HUDEP-2 (cell line): ENCODE results near the gene DENND4A.
"Not testable (repeated sequence)": the region's sequence is repeated elsewhere in the genome, so short reads cannot be mapped to it uniquely, and the experiment has no call there.

Source experiments
- DNase-seq, 76 experiments: peaks; one replicate each; lab custom pipeline; 2025; ENCODE audit not compliant: unreplicated experiment in 76 of 76; lab: John Stamatoyannopoulos, UW

DENND4A gene

DNA sequence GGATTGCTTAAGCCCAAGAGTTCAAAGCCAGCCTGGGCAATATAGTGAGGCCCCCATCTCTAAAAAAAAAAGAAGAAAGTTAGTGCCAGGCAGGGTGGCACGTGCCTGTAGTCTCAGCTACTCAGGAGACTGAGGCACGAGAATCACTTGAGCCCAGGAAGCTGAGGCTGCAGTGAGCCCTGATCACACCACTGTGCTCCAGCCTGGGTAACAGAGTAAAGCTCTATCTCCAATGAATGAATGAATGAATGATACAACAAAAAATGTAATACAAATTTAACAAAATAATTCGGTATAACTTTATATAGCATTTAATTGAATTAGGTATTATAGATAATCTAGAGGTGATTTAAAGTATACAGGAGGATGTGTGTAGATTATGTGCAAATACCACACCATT is 29.7 kb downstream of the DENND4A start:
- no peak for DNase-seq

DNA sequence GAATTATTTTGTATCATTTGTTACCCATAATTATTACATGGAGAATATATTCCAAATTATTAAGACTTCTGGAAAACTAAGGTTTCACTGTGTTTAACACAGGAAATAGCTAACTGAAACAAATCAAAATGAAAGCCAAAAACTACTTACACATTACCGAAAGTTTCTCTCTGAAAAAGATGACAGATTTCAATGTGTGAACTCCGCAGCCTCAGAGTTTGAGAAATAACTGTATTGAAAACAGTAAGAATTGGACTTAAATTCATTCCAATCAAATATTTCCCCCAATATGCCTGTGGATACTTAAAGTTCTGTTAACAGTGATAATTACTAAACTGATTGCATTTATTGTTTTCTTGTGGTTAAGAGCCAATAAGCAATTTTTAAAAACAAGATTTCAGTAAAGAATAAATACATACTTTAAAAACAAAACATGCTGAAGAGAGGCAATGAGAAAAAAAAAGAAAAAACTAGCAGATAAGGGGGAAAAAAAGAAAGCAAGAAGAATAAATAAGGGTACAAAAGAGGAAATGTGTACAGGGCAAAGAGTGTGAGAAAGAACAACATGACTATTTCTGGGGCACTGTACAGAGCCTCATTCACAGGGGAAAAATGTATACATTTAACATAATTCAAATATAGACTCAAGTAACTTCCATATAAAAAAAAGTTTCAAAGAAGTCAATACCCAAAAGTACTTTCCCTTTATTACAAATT is 30.7 kb downstream of the DENND4A start:
- no peak for DNase-seq

DNA sequence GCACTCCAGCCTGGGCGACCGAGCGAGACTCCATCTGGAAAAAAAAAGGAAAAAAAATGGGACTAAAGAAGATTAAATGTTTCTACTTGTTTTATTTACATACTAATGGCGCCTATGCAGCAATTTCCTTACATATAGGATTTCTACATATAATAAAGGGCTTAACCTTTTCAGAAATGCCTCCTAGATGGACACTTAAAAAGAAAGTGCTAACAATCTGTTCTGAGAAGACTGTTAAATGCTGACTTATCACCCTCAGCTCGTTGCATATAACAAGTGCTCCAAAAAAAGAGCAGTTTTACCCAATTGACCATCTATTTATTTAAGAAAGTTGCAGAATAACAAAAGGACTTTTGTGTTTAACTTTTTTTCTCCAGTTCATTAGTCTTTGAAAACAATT is 32.7 kb downstream of the DENND4A start:
- no peak for DNase-seq

DNA sequence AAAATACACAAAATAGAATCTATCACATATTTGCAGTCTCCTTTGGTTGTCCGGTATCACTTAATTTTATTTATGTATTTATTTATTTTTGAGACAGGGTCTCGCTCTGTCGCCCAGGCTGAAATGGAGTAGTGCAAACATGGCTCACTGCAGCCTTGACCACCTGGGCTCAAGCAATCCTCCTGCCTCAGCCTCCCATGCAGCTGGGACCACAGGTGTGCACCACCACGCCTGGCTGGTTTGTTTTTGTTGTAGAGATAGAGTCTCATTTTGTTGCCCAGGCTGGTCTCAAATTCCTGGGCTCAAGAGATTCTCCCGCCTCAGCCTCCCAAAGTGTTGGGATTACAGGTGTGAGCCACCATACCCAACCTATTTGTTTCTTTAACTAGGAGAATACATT is 33.9 kb downstream of the DENND4A start:
- DNase-seq, result no peak

DNA sequence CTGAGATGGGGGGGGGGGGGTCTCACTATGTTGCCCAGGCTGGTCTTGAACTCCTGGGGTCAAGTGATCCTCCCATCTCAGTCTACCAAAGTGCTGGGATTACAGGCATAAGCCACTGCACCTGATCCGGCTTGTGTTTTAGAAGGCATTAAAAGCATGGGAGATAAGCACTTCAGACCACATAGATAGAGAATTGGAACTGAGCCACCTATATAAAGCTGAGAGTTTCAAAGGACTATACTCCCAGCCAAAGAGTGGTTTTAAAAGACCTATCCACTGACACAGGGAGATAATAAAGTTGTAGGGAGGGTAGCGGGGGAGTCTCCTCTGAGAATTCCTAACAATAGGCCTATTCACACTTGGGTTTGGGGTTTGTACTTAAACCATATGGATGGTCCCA is 34.8 kb downstream of the DENND4A start:
- DNase-seq, result peak in 31 of 76 experiments; percentile 2 to 72 (median 38)

DNA sequence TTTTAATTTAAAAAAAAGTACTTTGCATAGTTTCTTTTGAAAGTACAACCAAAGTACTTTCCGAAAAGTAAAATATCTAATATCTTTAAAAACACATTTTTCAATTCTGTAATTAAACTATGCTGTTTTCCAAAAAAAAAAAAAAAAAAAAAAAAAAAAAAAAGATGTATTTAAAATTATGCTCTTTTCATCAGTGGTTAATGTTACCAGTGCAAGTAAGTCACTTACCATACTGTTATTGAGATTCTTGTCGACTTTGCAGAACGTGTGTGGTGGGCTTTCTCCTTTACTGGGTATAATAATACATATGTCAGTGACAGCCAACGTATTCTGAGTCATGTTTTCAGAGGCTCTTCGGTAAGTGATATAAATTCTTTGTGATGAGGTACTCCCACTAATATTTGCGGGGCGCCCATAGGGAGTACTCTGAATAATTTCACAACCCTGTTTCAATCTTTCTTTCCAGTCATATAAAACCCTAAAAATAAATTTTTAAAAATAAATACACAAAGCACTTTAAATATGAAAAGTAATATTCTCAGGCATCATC is 39.9 kb downstream of the DENND4A start:
- no peak for DNase-seq

DNA sequence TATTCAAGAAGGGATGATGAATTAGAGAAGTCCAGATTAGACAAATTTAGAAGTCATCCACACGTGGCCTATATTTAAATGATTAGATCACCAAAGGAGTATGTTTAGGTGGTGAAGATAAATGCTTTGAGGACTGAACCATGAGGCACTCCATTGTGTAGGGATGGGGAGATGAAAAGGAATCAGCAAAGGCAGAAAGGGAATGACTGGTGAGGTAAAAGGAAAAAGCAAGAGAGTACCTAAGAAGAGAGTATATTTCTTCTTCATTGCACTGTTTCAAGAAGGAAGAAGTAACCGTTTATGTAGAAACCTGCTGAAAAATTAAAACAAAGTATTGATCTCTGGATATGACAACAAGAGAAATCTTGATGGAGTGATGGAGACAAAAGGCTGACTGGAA is 40.7 kb downstream of the DENND4A start:
- no peak for DNase-seq

DNA sequence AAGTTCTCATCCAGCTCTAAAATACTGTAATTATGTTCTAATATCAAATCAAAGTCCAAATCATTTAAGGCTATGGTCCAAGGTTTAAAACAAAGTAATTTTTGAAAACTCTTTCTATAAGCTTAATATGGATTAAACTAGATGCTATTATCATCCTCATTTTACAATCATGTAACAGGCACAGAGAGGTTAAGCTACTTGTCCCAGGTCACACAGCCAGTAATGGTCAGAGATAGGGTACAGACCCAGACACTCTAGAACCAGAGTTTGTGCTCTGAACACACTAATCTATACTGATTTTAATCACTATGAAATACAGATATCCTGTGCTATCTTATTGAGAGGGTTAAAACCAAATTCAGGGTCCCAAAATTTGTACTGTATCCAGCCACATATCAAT is 44.8 kb downstream of the DENND4A start:
- no peak for DNase-seq

DNA sequence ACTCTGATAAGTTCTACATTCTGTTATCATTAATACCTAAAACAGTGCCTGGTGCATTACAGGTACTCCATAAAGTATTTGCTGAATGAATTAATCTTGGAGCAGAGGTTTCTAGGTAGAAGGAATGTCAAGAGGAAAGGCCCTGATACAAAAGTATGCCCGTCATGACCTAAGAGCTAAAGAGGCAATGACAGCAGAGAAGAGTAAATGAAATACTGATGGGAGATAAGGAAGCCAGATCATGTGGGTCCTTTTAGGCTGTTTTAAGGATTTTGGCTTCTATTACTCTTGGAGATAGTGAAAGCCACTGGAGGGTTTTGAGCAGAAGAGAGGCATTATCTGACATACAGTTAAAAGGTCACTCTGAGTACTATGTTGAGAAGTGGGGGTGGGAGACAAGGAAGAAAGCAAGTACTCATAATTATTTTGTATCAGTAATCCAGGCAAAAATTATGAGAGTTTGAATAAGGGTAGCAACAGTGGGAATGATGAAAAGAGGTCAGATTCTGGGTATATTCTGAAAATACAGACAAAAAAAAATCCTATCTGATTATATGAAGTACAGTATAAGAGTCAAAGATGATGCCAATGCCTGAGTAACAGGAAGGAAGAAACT is 48.3 kb downstream of the DENND4A start:
- peak in 12 of 76 experiments; percentile 3 to 47 (median 9) for DNase-seq

DNA sequence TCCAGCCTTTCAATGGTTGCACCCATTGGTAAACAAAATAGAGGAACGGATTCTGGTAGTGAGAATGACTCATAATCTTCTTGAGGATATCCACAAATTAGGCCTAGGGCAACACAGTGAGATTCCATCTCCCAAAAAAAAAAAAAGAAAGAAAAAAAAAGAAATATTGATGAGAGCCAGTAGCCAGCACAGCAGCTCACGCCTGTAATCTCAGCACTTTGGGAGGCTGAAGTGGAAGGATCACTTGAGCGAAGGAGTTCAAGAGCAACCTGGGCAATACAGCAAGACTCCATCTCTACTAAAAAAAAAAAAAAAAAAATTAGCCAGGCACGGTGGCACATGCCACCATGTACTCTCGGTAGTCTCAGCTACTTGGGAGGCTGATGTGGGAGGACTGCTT is 51.9 kb downstream of the DENND4A start:
- no peak for DNase-seq

DNA sequence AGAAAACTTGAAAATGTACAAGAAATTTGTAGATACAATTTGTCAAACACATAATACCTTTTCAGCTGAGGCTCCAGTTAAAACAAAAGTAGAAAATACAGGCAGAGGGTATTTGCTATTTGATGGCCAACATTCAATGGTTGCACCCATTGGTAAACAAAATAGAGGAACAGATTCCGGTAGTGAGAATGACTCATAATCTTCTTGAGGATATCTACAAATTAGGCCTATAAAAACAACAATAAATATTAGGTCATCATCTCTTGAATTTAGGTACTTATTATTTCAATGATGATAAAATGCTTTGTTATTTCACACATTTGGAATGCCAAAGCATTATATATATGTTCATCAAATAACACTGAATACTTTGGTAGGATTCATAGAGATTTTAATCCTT is 53.4 kb downstream of the DENND4A start:
- no peak for DNase-seq

DNA sequence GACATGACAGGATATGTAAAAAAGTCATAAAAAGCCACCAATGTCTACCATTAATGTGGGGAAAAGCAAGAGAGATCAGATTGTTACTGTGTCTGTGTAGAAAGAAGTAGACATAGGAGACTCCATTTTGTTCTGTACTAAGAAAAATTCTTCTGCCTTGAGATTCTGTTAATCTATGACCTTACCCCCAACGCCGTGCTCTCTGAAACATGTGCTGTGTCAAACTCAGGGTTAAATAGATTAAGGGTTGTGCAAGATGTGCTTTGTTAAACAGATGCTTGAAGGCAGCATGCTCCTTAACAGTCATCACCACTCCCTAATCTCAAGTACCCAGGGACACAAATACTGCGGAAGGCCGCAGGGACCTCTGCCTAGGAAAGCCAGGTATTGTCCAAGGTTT is 58.5 kb downstream of the DENND4A start:
- DNase-seq, result not testable (repeated sequence)

DNA sequence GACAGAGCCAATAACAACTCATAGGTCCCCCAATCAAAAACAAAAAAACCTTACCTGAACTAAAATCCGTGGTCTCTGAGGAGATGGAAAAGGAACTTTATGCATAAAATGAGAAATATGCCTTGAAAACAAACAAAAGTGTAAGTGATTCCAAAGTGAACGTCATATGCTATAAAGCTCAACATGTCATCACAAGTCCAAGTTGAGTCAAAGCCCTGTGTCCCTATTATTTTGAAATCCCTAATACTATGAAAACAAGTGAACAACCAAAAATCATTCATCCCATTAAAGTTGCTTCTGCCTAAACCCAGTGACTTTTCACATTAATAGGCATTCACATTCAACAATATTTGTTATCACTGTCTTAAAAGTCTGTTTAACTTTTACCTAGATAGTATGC is 59.4 kb downstream of the DENND4A start:
- no peak for DNase-seq

DNA sequence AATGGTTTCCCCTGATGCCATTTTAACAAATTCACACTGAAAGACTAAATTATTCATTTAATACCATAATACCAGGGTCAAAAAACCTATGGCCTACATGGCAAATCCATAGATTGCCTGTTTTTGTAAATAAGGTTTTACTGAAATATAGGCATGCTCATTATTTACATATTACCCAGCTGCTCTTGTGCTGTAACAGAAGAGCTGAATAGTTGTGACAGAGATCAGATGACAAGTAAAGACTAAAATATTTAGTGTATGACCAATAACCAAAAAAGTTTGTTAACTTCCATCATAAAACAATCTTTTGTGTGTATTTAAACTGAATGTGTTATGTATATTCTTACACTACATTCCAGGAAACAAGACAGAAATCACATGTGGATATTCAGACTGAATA is 60.2 kb downstream of the DENND4A start:
- DNase-seq, result no peak

DNA sequence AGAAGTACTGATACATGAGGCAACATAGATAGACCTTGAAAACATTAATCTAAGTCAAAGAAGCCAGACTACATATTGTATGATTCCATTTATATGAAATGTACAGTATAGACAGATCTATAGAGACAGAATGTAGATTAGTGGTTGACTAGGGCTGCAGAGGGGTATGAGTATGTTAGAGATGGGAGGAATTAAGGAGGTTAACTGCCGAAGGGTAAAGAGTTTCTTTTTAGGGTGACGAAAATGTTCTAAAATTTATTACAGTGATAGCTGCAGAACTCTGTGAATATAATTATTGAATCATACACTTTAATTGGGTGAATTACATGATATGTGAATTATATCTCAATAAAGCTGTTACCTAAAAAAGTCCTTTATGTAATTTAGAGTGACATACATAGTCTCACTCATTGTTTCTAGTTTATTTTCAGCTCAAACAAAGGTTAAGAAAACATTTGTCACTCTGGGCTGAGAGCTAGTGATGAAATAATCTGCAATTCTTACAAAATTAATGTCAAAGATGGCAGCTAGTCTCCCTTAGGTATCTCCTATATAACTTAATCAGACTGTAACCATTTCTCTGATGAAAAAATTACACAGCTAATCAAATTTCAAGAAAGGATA is 61.4 kb downstream of the DENND4A start:
- DNase-seq, result no peak

DNA sequence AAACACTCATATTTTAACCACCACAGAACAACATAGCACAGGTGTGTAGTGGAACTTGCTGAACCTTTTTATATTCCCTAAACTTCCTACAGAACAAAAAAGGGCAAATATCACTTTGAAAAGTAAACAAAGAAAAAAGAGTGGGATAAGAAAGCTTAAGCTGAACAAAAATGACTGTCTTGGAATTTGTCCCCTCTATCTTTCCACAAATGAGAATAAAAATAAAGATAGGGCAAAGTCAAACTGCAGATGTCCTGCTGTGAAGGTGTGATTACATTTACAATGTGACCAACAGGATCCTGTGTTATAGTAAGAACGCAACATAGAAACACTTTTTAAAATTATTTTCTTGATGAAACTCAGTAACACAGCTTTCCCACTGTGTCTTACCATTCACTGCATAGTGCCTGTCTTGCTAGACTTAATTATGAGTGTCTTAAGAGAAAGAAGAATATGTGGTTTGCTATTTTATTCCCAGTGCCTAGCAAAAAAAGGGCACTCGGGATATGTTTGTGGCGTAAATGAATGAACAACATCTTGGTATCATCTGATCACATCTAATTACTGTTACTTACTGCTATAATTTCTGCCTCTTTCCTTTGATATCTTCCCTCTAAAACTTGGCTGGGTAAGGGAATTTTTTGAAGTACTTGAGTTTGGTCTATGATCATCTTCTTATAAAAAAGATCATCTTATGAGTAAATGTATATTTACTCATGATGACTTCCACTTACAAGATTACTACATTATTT is 67.5 kb downstream of the DENND4A start:
- DNase-seq, result no peak

DNA sequence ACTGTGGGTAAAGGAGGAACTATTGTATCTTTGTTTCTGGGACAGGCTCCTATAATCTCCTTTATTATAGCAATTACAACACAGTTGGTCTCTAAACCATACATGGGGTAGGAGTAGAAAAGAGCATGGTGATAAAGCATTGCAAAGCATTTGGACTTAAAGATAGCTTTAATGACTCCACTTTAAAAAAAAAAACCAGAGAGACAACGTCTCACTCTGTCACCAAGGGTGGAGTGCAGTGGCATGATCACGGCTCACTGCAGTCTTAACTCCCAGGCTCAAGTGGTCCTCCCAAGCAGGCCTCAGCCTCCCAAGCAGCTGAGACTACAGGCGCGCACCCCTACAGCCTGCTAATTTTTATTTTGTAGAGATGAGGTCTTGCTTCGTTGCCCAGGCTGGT is 68.2 kb downstream of the DENND4A start:
- DNase-seq, result peak in 2 of 76 experiments; percentile 2

DNA sequence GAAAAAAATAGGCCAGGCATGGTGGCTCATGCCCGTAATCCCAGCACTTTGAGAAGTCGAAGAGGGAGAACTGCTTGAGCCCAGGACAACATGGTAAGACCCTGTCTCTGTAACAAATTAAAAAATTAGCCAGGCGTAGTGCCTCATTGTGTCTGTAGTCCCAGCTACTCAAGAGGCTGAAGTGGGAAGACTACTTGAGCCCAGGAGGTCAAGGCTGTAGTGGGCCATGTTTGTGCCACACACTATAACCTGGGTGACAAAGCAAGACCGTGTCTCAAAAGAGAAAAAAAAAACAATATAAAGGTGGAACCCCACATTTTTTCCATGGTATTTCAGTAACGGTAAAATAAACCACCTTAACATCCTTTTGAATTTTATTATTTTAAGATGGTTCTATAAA is 69.9 kb downstream of the DENND4A start:
- DNase-seq, result no peak

DNA sequence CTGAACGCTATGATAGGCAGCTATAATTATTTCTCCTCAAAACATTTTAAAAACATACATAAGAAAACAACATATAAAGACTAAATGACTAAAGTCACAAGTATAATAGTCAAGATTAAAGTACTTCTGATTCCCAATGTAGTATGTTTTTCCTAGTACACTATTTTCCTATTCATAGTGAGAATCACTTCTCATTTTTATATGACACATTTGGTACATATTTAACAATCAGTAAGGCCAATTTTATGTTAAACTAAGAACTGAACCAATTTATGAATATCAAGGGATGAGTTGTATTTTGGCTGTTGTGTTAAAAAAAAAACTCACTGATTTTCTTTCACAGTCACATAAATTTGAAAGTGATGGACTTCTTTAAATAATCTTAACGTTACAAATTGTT is 79.7 kb downstream of the DENND4A start:
- DNase-seq, result no peak

DNA sequence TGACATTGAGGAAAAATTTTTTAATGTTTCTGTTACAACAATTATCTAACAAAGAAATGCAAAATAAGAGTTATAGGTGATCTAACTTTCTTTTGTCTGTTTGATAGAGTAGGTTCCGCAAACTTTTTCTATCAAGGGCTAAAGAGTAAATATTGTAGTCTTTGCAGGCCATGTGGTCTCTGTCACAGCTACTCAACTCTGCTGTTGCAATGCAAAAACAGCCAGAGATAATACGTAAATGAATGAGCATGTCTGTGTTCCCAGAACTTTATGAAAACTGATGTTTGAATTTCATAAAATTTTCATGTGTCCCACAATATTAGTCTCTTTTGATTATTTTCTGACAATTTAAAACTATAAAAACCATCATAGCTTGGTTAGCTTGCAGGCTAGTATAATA is 97.0 kb downstream of the DENND4A start:
- DNase-seq, result no peak

DNA sequence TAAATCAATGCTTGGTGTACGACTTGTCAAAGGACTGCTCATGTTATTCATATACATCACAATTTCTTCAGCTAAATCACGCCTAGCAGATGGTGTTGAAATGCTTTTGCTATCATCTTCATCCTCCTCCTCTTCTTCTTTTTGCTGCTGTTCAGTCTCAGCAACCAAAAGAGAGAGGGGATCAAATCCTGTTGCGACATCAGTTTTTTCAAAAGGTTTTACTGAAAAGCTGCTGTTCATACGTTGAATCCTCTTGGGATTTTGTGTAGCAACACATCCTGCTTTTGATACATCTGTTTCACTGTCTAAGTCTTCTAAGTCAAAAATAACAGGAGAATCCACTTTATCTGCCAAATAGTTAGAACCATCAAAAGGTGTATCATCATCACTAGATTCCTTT is 101.3 kb downstream of the DENND4A start:
- no peak for DNase-seq
